A673 (cell line): ENCODE measurements around the gene MEOX2.

ENCODE experiments used
- CTCF ChIP-seq: fragments of 300-800, 200-600 bp; sonication (generic); conservative IDR thresholded peaks from 2 replicates; pipeline ENCODE4 v1.5.1; 2017; ENCODE audit warnings: low read depth, mild to moderate bottlenecking, antibody characterized with exemption, low read length, moderate library complexity, mixed read lengths
- EZH2 ChIP-seq: fragments of 200-600 bp; sonication (generic); IDR thresholded peaks from 2 replicates; pipeline ENCODE4 v1.6.1; 2017; ENCODE audit warnings: borderline replicate concordance, low read depth, mild to moderate bottlenecking, mixed read lengths, antibody characterized with exemption, low read length; ENCODE audit not compliant: poor library complexity, severe bottlenecking

- TF ChIP-seq CTCF (no peak), EZH2 (no peak)
These were observed 82.3 kb downstream of the MEOX2 start for GRCh38 chr7:15604166-15604565.
